GM21825 (cell line): ENCODE data around the gene MTUS2.

Source experiments
- ATAC-seq: cut with Tn5 transposase; IDR thresholded peaks from one replicate; pipeline ENCODE4 v1.9.1; 2021; ENCODE audit warnings: mild to moderate bottlenecking, moderate library complexity; ENCODE audit not compliant: unreplicated experiment

MTUS2 gene

DNA sequence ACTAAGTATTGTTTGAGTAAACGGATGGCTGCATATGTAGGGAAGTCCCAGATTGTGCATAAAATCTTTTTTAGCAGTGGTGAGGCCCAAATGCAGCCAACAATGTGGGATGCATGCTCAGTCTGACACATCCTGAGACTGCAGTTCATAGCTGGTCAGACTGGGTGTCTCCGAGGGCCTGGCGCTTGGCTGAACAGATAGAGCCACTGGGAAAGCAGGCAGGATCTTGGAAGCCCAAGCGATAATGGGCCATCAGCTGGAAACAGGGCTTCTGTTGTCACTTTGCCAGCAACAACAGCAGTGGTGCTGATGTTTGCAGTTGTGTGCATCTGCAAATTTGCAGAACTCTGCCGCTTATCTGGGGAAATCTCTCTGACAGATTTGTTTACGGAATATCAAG, 36.1 kb downstream of the MTUS2 start:
- ATAC-seq, result no peak

DNA sequence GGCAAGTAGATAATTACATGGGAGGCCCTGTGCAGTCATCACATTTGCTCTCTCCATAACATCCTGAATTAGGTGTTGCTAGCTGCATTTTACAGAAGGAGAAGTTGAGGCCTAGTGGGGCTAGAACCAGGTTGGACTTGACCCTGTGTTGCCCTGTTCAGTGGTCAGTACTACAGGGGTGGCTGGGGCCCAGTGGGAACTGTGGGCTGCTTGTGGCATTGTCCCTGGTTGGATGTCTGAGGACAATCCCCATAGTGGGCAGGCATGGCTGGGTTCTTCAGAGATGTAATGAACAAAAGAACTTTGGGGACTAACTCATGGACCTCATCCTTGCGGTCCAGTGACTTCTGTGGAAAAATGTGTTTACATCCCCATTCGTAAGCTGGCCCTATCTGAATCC, 38.9 kb downstream of the MTUS2 start:
- ATAC-seq, result no peak

- no peak for ATAC-seq
Measured at GRCh38 chr13:28859717-28860116, 39.6 kb downstream of the MTUS2 start.

- ATAC-seq, result no peak
Measured at GRCh38 chr13:28864544-28864943, 44.4 kb downstream of the MTUS2 start.

- no peak for ATAC-seq
Measured at GRCh38 chr13:28865149-28865744, 45.1 kb downstream of the MTUS2 start.

GRCh38 chr13:28865951-28866350, 45.8 kb downstream of the MTUS2 start:
- ATAC-seq, result no peak

GRCh38 chr13:28866932-28867331, 46.8 kb downstream of the MTUS2 start:
- no peak for ATAC-seq

GRCh38 chr13:28867564-28867963, 47.4 kb downstream of the MTUS2 start:
- ATAC-seq, result no peak

DNA sequence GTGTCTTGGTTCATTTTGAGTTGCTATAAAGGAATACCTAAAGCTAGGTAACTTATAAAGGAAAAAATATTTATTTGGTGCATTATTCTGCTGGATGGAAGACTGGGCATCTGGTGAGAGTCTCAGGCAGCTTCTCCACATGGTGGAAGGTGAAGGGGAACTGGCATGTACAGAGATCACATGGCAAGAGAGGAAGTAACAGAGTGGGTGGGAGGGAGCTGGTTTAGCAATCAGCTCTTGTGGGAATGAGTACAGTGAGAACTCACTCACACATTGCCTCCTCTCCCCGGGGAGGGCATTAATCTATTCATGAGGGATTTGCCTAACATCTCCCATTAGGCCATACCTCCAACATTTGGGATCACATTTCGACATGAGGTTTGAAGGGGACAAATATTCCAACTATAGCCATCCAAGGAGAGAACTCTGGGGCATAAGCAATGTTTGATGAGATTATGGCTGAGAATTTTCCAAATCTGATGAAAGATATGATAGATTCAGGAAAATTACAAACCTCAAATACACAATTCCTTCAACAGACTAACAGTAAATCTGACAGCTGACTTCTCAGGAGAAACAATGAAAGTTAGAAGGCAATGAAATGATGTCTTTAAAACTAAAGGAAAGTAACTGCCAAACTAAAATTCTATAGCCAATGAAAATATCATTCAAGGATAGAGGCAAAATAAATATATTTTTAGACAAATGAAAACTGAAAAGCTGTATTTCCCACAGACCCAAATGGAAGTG, 52.5 kb downstream of the MTUS2 start:
- no peak for ATAC-seq

DNA sequence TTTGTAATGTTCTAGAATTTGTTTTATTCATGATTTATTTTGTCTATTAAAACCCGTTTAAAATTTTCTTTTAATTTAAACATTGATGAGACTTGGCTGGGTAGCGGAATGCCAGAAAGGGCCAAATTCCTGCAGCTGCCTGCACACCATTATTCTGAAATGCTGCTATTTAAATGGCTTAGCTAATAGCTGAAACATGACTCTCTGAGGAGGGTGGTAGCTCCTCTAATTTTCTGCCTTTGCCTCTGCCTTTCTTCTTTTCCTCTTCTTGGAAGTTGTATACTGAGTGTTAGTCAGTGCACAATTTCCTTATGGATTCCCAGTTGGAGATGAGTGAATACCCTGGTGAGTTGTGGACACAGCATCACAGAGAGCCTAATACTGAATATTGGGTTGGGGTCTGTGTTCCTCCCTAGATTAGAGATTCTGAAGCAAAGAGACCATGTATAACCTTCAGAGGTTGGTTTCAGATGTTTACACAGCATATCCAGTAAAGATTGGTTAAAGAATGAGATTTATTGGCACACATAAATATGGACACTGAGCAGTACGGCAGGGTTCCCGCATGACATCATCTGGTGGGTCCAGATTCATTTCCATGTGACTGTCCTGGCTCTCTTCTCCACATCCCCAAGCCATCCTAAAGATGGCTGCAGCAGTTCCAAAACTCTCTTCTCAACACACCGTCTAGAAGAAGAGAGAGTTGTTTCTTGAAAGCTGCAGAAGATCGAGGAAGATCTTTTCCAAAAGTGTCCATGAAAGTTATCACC, 55.9 kb downstream of the MTUS2 start:
- ATAC-seq, result no peak

DNA sequence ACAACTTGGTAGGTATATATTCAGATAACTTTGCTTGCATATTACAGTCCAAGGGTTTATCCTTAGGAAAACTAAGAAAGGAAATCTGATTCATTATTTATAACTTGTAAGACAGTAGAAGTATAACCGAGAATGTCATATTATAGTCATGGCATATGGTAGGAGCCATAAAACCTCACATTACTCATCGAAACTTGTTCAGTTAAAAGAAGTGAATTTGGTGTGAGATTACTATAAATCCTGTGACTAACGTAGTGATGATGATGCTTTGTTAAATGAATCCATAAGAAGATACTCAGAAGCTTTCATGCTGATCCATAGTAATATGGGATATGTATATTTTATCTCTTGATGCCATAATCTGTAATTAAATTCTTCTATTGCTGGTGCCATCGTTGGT, 57.3 kb downstream of the MTUS2 start:
- ATAC-seq, result no peak

- no peak for ATAC-seq
Measured at GRCh38 chr13:28885181-28885580, 65.0 kb downstream of the MTUS2 start.

DNA sequence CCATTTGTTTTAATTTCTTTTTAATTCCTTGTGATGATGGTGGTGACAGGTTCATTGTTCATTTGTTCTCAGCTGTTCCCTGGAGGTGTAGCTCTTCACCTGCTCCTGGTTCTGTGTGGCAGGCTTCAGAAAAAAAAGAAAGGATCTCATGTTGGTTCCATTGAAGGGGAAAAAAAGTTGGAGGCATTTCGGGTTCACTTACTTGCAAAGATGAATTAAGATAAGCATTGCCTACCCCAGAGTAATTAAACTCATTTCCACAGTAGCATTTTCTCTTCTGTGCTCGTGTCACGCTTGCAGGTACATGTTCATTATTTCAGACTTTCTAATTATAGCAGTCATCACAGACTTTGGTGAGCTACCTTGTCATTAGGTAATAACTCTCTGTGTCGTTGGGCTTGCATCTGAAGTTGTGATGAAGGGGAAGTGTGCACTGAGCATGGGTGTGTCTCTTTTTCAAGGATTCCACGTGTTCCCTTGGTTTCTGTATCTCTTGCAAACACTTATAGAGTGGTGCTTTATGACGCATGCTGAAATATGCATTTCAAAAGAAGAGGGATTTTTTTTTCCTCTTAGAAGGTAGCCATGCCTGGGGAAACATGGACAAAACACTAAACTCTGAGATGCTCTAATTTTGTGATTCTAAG, 69.1 kb downstream of the MTUS2 start:
- no peak for ATAC-seq

DNA sequence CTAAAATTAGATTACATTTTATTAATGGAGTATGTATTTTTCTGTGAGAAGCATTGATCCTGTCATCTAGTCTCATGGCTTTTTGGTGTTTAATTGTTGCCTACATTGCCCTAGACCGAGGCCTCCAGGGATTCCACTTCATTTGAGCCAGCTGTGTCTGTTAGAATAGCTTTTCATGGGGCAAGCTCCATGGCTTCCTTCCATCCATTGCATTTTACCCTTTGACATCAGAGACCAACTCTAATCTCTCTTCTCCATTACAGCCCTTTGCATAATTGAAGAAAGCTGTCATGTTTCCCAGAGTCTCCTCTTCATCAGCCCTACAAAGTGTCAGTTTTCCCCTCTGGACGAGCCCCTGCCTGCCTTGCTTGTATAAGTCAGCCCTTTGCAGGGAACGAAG, 70.6 kb downstream of the MTUS2 start:
- no peak for ATAC-seq

GRCh38 chr13:28918030-28918429, 97.9 kb downstream of the MTUS2 start:
- ATAC-seq, result no peak

GRCh38 chr13:28922341-28922740, 102.2 kb downstream of the MTUS2 start:
- ATAC-seq, result no peak

DNA sequence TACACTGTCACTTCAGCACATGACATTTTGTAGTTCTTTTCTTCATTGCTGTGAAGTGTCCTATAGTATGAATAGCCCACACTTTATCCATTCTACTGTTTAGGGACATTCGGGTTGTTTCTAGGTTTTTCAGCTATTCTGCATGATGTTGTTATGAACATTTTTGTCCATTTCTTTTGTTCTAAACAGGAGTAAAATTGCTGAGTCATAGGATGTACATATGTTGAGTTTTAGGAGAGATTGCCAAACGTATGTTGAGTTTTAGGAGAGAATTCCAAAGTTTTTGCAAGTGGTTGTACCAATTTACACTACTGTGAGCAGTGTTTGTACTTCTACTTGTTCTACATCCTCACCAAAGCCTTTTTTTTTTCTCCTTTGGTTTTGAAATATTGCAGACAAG, 115.0 kb downstream of the MTUS2 start:
- ATAC-seq, result no peak

- ATAC-seq, result no peak
Measured at GRCh38 chr13:28942906-28943305, 122.8 kb downstream of the MTUS2 start.

DNA sequence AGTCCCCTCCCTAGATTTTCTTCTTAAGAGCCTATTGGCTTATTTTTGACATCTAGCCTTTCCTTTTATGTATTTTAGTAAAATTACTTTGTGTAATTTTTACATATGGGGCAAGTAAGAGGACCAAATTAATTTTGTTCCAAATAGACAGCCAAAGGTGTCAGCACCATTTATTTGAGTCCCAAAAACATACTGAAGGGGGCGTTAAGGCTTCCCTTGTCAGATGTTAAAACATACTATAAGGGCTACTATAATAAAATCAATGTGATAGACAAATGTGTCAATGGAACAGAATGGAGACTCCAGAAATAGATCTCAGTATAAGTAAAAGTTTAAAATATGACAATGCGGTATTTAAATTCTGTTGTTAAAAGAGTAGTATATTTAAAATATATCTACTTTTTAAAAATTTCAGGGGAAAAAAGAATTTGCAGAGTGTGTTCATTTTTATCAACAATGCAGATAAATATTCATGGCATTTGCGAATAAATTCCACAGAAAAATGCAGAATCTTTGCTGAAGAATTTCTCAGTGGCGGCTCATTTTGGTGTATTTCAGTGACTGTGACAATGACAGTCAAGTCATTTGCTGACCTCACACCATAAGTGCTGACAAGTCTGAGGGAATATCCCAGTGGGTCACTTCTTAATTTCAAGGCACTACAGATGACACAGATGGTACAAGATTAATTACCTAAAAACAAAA, 133.7 kb downstream of the MTUS2 start:
- ATAC-seq, result no peak

DNA sequence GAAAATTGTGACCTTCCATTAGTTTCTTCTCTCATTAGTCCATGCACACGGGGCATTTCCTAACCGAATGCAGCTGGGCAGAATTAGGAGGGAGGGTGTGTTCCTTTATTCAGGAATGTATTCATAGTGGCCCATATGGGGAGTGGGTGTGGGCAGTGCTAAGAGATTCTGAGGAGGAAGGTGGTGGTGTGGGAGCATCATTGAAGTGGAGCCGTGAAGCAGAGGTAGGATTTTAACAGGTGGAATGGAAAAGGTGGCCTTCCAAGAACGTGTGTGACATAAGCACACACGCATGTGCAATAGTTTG, 134.2 kb downstream of the MTUS2 start:
- ATAC-seq, result no peak

- ATAC-seq, result no peak
Measured at GRCh38 chr13:28954810-28955209, 134.7 kb downstream of the MTUS2 start.
